H1 (cell line): ENCODE data around the gene CRHR1. TPM values are rescaled to one million over a fixed set of nuclear protein-coding genes. Genes with fewer than 3 reads are reported as not detected.

Source experiments
- CTCF ChIA-PET: fragments of 300-600 bp; sonication (Branson Sonifier 250); formaldehyde crosslinking; loops from one replicate; lab custom pipeline; 2021; ENCODE audit not compliant: partially characterized antibody; lab: Charles Lee
- POLR2A ChIA-PET: fragments of 300-600 bp; sonication (Branson Sonifier 250); formaldehyde crosslinking; loops from one replicate; lab custom pipeline; 2021; ENCODE audit warnings: inconsistent platforms; ENCODE audit not compliant: partially characterized antibody; lab: Charles Lee
- DNase-seq, 2 experiments: peaks; one replicate each; pipeline versions ENCODE4 v3.0.0 to v3.0.0-alpha.2; 2010 to 2022; ENCODE audit warnings: low spot score in 2 of 2, low read depth in 1 of 2, mixed read lengths in 1 of 2
- FAIRE-seq: peaks from 2 replicates; lab custom pipeline; 2011; peaks lifted over from hg19 to GRCh38; lab: Jason Lieb, UNC
- H2AFZ ChIP-seq: 2 replicates; pipeline ENCODE4 v1.8.1; 2012; ENCODE audit warnings: low read length, inconsistent platforms
- H2AK5ac ChIP-seq: 2 replicates; pipeline ENCODE4 v1.6.1; 2013; ENCODE audit warnings: low read depth, low read length
- H2BK120ac ChIP-seq: replicated peaks from 2 replicates; pipeline ENCODE3; 2013; ENCODE audit warnings: low read depth, low read length, inconsistent platforms
- H2BK12ac ChIP-seq: 2 replicates; pipeline ENCODE4 v1.6.1; 2013; ENCODE audit warnings: low read depth, low read length
- H2BK15ac ChIP-seq: 2 replicates; pipeline ENCODE4 v1.6.1; 2013; ENCODE audit warnings: low read length
- H2BK20ac ChIP-seq: 2 replicates; pipeline ENCODE4 v1.6.1; 2013; ENCODE audit warnings: low read length
- H2BK5ac ChIP-seq: 2 replicates; pipeline ENCODE4 v1.6.1; 2013; ENCODE audit warnings: low read depth, low read length
- H3K14ac ChIP-seq: 2 replicates; pipeline ENCODE4 v1.6.1; 2013; ENCODE audit warnings: inconsistent platforms; ENCODE audit not compliant: insufficient read length
- H3K18ac ChIP-seq: 2 replicates; pipeline ENCODE4 v1.6.1; 2013; ENCODE audit warnings: low read length; ENCODE audit errors: extremely low read depth
- H3K23ac ChIP-seq: 2 replicates; pipeline ENCODE4 v1.6.1; 2013; ENCODE audit warnings: inconsistent platforms; ENCODE audit not compliant: insufficient read length
- H3K23me2 ChIP-seq: 2 replicates; pipeline ENCODE4 v1.6.1; 2013; ENCODE audit warnings: low read depth, low read length
- H3K27ac ChIP-seq: 2 replicates; pipeline ENCODE4 v1.6.1; 2011; ENCODE audit warnings: low read depth, low read length, inconsistent platforms
- H3K27me3 ChIP-seq, 4 experiments: replicated peaks in 1 of 4; 1 replicate in 1 of 4; 2 replicates in 3 of 4; pipeline versions ENCODE4 v1.6.1 to v1.8.1; 2011 to 2013; ENCODE audit warnings: low read length in 3 of 4, mild to moderate bottlenecking in 3 of 4, inconsistent platforms in 2 of 4, mixed read lengths in 2 of 4, moderate library complexity in 1 of 4; ENCODE audit not compliant: control insufficient read depth in 3 of 4, insufficient read depth in 3 of 4; ENCODE audit errors: extremely low read depth in 1 of 4
- H3K36me3 ChIP-seq, 4 experiments: 2 replicates each; pipeline versions ENCODE4 v1.6.1 to v1.8.1; 2011 to 2013; ENCODE audit warnings: mild to moderate bottlenecking in 4 of 4, low read length in 3 of 4, moderate library complexity in 2 of 4, control low read depth in 1 of 4, inconsistent platforms in 1 of 4; ENCODE audit not compliant: insufficient read depth in 4 of 4, control insufficient read depth in 2 of 4
- H3K4ac ChIP-seq: replicated peaks from 2 replicates; pipeline ENCODE3; 2013; ENCODE audit warnings: low read length, low read depth, mixed read lengths, inconsistent platforms; ENCODE audit not compliant: insufficient read length
- H3K4me1 ChIP-seq, 4 experiments: replicated peaks in 1 of 4; 1 replicate in 1 of 4; 2 replicates in 3 of 4; pipeline versions ENCODE4 v1.6.1 to v1.8.1; 2011 to 2013; ENCODE audit warnings: low read length in 3 of 4, inconsistent platforms in 2 of 4, mixed read lengths in 1 of 4; ENCODE audit not compliant: insufficient read depth in 4 of 4, control insufficient read depth in 3 of 4
- H3K4me2 ChIP-seq, 2 experiments: 2 replicates each; pipeline versions ENCODE4 v1.6.1 to v1.8.1; 2011 to 2013; ENCODE audit warnings: low read depth in 2 of 2, low read length in 2 of 2, control low read depth in 1 of 2, inconsistent platforms in 1 of 2, mild to moderate bottlenecking in 1 of 2; ENCODE audit not compliant: insufficient read depth in 1 of 2
- H3K4me3 ChIP-seq, 4 experiments: fragments of 200-600, 300-600 bp in 1 of 4; sonication (generic), shearing (Covaris generic), sonication (Bioruptor Twin) in 1 of 4; 2 replicates each; pipeline versions ENCODE4 v1.5.1 to v1.8.1; 2011 to 2016; ENCODE audit warnings: low read length in 4 of 4, low read depth in 3 of 4, control low read depth in 2 of 4, inconsistent platforms in 2 of 4, mild to moderate bottlenecking in 2 of 4, mixed read lengths in 1 of 4, moderate library complexity in 1 of 4; ENCODE audit not compliant: insufficient read depth in 2 of 4; ENCODE audit errors: extremely low read depth in 1 of 4
- H3K56ac ChIP-seq: replicated peaks from 2 replicates; pipeline ENCODE3; 2013; ENCODE audit warnings: low read depth, mild to moderate bottlenecking, mixed read lengths, low read length, inconsistent platforms; ENCODE audit not compliant: insufficient read length
- H3K79me1 ChIP-seq: 2 replicates; pipeline ENCODE4 v1.6.1; 2013; ENCODE audit warnings: low read depth, low read length, control low read depth
- H3K79me2 ChIP-seq, 2 experiments: 2 replicates each; pipeline versions ENCODE4 v1.6.1 to v1.8.1; 2012 to 2013; ENCODE audit warnings: low read length in 2 of 2, mild to moderate bottlenecking in 2 of 2, inconsistent platforms in 1 of 2; ENCODE audit not compliant: insufficient read depth in 2 of 2, control insufficient read depth in 1 of 2
- H3K9ac ChIP-seq, 4 experiments: replicated peaks in 1 of 4; 1 replicate in 1 of 4; 2 replicates in 3 of 4; pipeline versions ENCODE4 v1.6.1 to v1.8.1; 2011 to 2013; ENCODE audit warnings: low read depth in 3 of 4, low read length in 3 of 4, control low read depth in 2 of 4, mild to moderate bottlenecking in 2 of 4, moderate library complexity in 2 of 4, inconsistent platforms in 1 of 4; ENCODE audit errors: extremely low read depth in 1 of 4
- H3K9me3 ChIP-seq, 2 experiments: 2 replicates each; pipeline versions ENCODE4 v1.6.1 to v1.8.1; 2012 to 2013; ENCODE audit warnings: mild to moderate bottlenecking in 2 of 2, moderate library complexity in 2 of 2, control low read depth in 1 of 2, inconsistent platforms in 1 of 2, low read depth in 1 of 2, low read length in 1 of 2, mixed read lengths in 1 of 2; ENCODE audit not compliant: insufficient read depth in 2 of 2
- H4K20me1 ChIP-seq, 2 experiments: replicated peaks in 1 of 2; 2 replicates each; pipeline versions ENCODE3 to v1.8.1; 2011 to 2013; ENCODE audit warnings: inconsistent platforms in 2 of 2, low read length in 2 of 2, mild to moderate bottlenecking in 1 of 2; ENCODE audit not compliant: insufficient read depth in 2 of 2, control insufficient read depth in 1 of 2
- H4K5ac ChIP-seq: 2 replicates; pipeline ENCODE4 v1.6.1; 2013; ENCODE audit warnings: low read length, low read depth, mixed read lengths, inconsistent platforms; ENCODE audit not compliant: insufficient read length
- H4K8ac ChIP-seq: 2 replicates; pipeline ENCODE4 v1.8.0; 2013; ENCODE audit warnings: mild to moderate bottlenecking, moderate library complexity, low read length, inconsistent platforms; ENCODE audit not compliant: insufficient read depth; ENCODE audit errors: extremely low read depth
- H4K91ac ChIP-seq: replicated peaks from 2 replicates; pipeline ENCODE3; 2013; ENCODE audit warnings: low read length, mixed read lengths, inconsistent platforms; ENCODE audit not compliant: insufficient read length
- BRCA1 ChIP-seq: IDR thresholded peaks from 2 replicates; pipeline ENCODE4 v1.6.1; 2012; ENCODE audit warnings: low read depth, low read length, improper control_type of control experiment
- CBX8 ChIP-seq: fragments of 300-800, 300-1000 bp; sonication (generic); IDR thresholded peaks from 2 replicates; pipeline ENCODE4 v1.7.1; 2016; ENCODE audit warnings: low read depth, low read length, borderline replicate concordance
- CHD1 ChIP-seq: IDR thresholded peaks from 2 replicates; pipeline ENCODE4 v1.6.1; 2012; ENCODE audit warnings: low read depth, low read length, improper control_type of control experiment
- CREB1 ChIP-seq: IDR thresholded peaks from 2 replicates; pipeline ENCODE4 v1.6.1; 2012; ENCODE audit warnings: inconsistent platforms
- EZH2 ChIP-seq: fragments of 200-600 bp; sonication (generic); IDR thresholded peaks from 2 replicates; pipeline ENCODE4 v1.7.1; 2012; ENCODE audit warnings: low read depth, mild to moderate bottlenecking, moderate library complexity, low read length, inconsistent platforms; ENCODE audit not compliant: severe bottlenecking
- FOSL1 ChIP-seq: IDR thresholded peaks from 2 replicates; pipeline ENCODE4 v1.6.1; 2011; ENCODE audit warnings: mild to moderate bottlenecking, low read depth, low read length, moderate library complexity; ENCODE audit not compliant: insufficient read depth
- GTF2F1 ChIP-seq: IDR thresholded peaks from 2 replicates; pipeline ENCODE4 v1.6.1; 2012; ENCODE audit warnings: low read depth, low read length, improper control_type of control experiment, borderline replicate concordance
- HDAC2 ChIP-seq, 2 experiments: fragments of 300-600 bp in 1 of 2; sonication (generic) in 1 of 2; IDR thresholded peaks; 2 replicates each; pipeline ENCODE4 v1.6.1; 2011 to 2012; ENCODE audit warnings: low read depth in 2 of 2, low read length in 2 of 2, mild to moderate bottlenecking in 2 of 2, moderate library complexity in 2 of 2, borderline replicate concordance in 1 of 2, inconsistent platforms in 1 of 2
- RAD21 ChIP-seq, 2 experiments: IDR thresholded peaks in 1 of 2; conservative IDR thresholded peaks in 1 of 2; 2 replicates each; pipeline ENCODE4 v1.6.1; 2011; ENCODE audit warnings: low read depth in 2 of 2, low read length in 2 of 2, improper control_type of control experiment in 1 of 2, inconsistent platforms in 1 of 2, mild to moderate bottlenecking in 1 of 2, moderate library complexity in 1 of 2
- SIRT6 ChIP-seq: IDR thresholded peaks from one replicate; pipeline ENCODE4 v1.7.1; 2012; ENCODE audit warnings: low read length, inconsistent platforms
- TAF7 ChIP-seq: optimal IDR thresholded peaks from 2 replicates; pipeline ENCODE3; 2011; ENCODE audit warnings: low read depth, mild to moderate bottlenecking, inconsistent platforms, low read length, moderate library complexity, borderline replicate concordance
- TBP ChIP-seq: IDR thresholded peaks from 2 replicates; pipeline ENCODE4 v1.6.1; 2011; ENCODE audit warnings: low read depth, low read length, improper control_type of control experiment
- TCF12 ChIP-seq: IDR thresholded peaks from 2 replicates; pipeline ENCODE4 v1.6.1; 2011; ENCODE audit warnings: low read depth, mild to moderate bottlenecking, low read length
- YY1 ChIP-seq: IDR thresholded peaks from 2 replicates; pipeline ENCODE4 v1.6.1; 2011; ENCODE audit warnings: low read depth, mild to moderate bottlenecking, low read length
- WGBS, 2 experiments: shearing (Covaris generic) in 1 of 2; methylation state at CpG; one replicate each; pipeline versions ENCODE4 v1.1.6 to v1.1.7; 2013 to 2015; ENCODE audit warnings: low lambda C conversion rate in 2 of 2, mixed read lengths in 2 of 2, inconsistent platforms in 1 of 2, low coverage in 1 of 2, missing lambda C conversion rate in 1 of 2; ENCODE audit not compliant: insufficient replicate concordance in 2 of 2, insufficient coverage in 1 of 2, insufficient read length in 1 of 2; ENCODE audit errors: extremely low coverage in 1 of 2, missing lambda C conversion rate in 1 of 2; 5-methylcytosine and 5-hydroxymethylcytosine counted together
- polyA plus RNA-seq, 7 experiments: library from polyadenylated mRNA; depleted of rRNA in 3 of 7; stranded (reverse) in 5 of 7; unstranded in 2 of 7; fragments of >200 nt in 5 of 7; fragments of 200-250 nt in 2 of 7; gene quantifications; 1 replicate in 5 of 7; 2 replicates in 1 of 7; 4 replicates in 1 of 7; pipeline versions ENCODE4 v1.2.1 to v1.2.3, GENCODE V29; 2011 to 2013; ENCODE audit warnings: missing spikeins in 2 of 7, mixed read lengths in 2 of 7
- total RNA-seq: library from RNA; stranded (reverse); fragmentation: NEBNext Ultra II Directional; extraction: Animal tissue kit (Norgen Biotek cat#: 25700); gene quantifications from 2 replicates; pipeline ENCODE4 v1.2.1, GENCODE V29; 2021

The CRHR1 gene
- total and polyA plus RNA-seq, 2 of the 8 experiments (the other 6 are each of a cell fraction or from before 2014, with no cell fraction given), result 0.56 to 1.7 TPM

- Histone ChIP-seq H4K91ac (no peak overlapping the region), H2BK15ac (no peak overlapping the region), H2BK120ac (no peak overlapping the region), H2BK20ac (no peak overlapping the region), H3K14ac (no peak overlapping the region), H4K5ac (no peak overlapping the region), H3K23ac (no peak overlapping the region), H4K20me1 (peaks cover 0 to 2% of the 10 kb centered on the region in 2 experiments), H3K18ac (no peak overlapping the region), H2AK5ac (no peak overlapping the region), H3K36me3 (no peaks in the 10 kb centered on the region), H3K23me2 (no peaks in the 10 kb centered on the region), H2AFZ (no peak overlapping the region), H3K79me2 (no peaks in the 10 kb centered on the region), H2BK12ac (no peak overlapping the region), H3K27me3 (peaks cover 0 to 4% (median 0%) of the 10 kb centered on the region in 4 experiments; a peak in 2 of 7 replicates), H2BK5ac (no peak overlapping the region), H4K8ac (no peak overlapping the region), H3K9ac (no peak overlapping the region), H3K4me1 (0 out of 7 replicates have a peak, but pooled peaks cover 0 to 3% (median 0%) of the 10 kb centered on the region in 4 experiments), H3K56ac (no peak overlapping the region), H3K79me1 (no peaks in the 10 kb centered on the region), H3K27ac (no peak overlapping the region), H3K4ac (no peak overlapping the region), H3K4me3 (no peak overlapping the region), H3K9me3 (no peaks in the 10 kb centered on the region), H3K4me2 (no peak overlapping the region)
- FAIRE-seq (no peak), DNase-seq (no peak)
- ChIA-PET CTCF (interaction anchor here (0.7 to 8.1 kb wide), 14 partner anchors 9 to 209 kb away, joined by 3 to 137 read pairs (median 12); partner anchors contain the start of gene CRHR1), POLR2A (no interaction called here)
- 94% methylated on average over 5 of the region's 5 CpGs; no CpG with 5 or more reads in 1 of the 2 experiments for WGBS, 2 experiments
- no peak for TF ChIP-seq CBX8
- TF ChIP-seq CREB1, result no peak
- TF ChIP-seq EZH2, result no peak
- no peak for TF ChIP-seq FOSL1
- TF ChIP-seq GTF2F1, result no peak
- no peak for TF ChIP-seq TAF7
- no peak for TF ChIP-seq TBP
- TF ChIP-seq SIRT6, result no peak
- no peak for TF ChIP-seq BRCA1
- TF ChIP-seq HDAC2 (IDR thresholded peaks at IDR 0.05; ENCODE audit: borderline replicate concordance in 1 of 2, low read depth in 2 of 2, low read length in 2 of 2), result no peak
- TF ChIP-seq YY1, result no peak
- TF ChIP-seq CHD1, result no peak
- TF ChIP-seq TCF12, result no peak
- TF ChIP-seq RAD21 (IDR thresholded peaks at IDR 0.05 in 1 of 2, conservative IDR thresholded peaks at IDR 0.05 in 1 of 2; ENCODE audit: low read depth in 2 of 2, low read length in 2 of 2), result no peak
These were observed 66.3 kb downstream of the CRHR1 start for GRCh38 chr17:45850468-45850867.
